ENCODE data around the gene RPRD1B.

Gene RPRD1B

GRCh38 chr20:38033330-38034107, at the start of gene RPRD1B, which contains the start of gene TTI1:
TSS of gene RPRD1B (plus strand) at chr20:38033746. CDS start at chr20:38033948, 202 bp downstream.
TSS of gene TTI1 (minus strand) at chr20:38033456. CDS start at chr20:38013816, 19,640 bp downstream.
- H3K27ac ChIP-seq (ENCODE audit: low read length): peak within 1 kb of the TSS; percentile 80
- no peaks in the 10 kb centered on the region for H3K27me3 ChIP-seq (replicated peaks; ENCODE audit: insufficient read depth, low read length)
- no peaks in the 10 kb centered on the region for H3K9me2 ChIP-seq (replicated peaks; ENCODE audit: insufficient read depth, low read length)
- peak within 1 kb of the TSS; percentile 93 for H2AFZ ChIP-seq (ENCODE audit: low read length)
- H4K20me1 ChIP-seq (ENCODE audit: insufficient read depth, low read length): no peaks in the 10 kb centered on the region
- peak; percentile 92 for DNase-seq
- no peaks in the 10 kb centered on the region for H3F3A ChIP-seq (ENCODE audit: insufficient read depth, low read length)
- H3K4me2 ChIP-seq (ENCODE audit: low read depth, low read length): peak within 1 kb of the TSS; percentile 92
- H3K4me3 ChIP-seq (ENCODE audit: low read length): peak within 1 kb of the TSS; percentile 99
- H3K4me1 ChIP-seq (ENCODE audit: low read length): peaks cover 34% of the 10 kb centered on the region
- no peaks in the 10 kb centered on the region; the same call in 1 of the 2 replicates for H3K36me3 ChIP-seq (replicated peaks; ENCODE audit: insufficient read depth, low read length)
- H3K79me2 ChIP-seq (ENCODE audit: low read length): peaks cover 100% of the 10 kb centered on the region
- TF ChIP-seq EZH2 (optimal IDR thresholded peaks at IDR 0.05; ENCODE audit: low read depth, low read length) (no peak), EZH2phosphoT487 (IDR thresholded peaks at IDR 0.05; ENCODE audit: low read length) (no peak), CTCF (IDR thresholded peaks at IDR 0.05; ENCODE audit: low read length) (no peak)
- H3K9ac ChIP-seq (ENCODE audit: low read length): peak within 1 kb of the TSS; percentile 93
- no peaks in the 10 kb centered on the region for H3K9me3 ChIP-seq (replicated peaks; ENCODE audit: insufficient read depth, low read length)

- no peaks in the 10 kb centered on the region; the same call in 1 of the 2 replicates for H3K36me3 ChIP-seq (replicated peaks; ENCODE audit: insufficient read depth, low read length)
Measured at GRCh38 chr20:37984018-37984785, 49.3 kb upstream of the RPRD1B start.

More at GRCh38 chr20:37984018-37984785, 49.3 kb upstream of the RPRD1B start:
- H3K27me3 ChIP-seq (replicated peaks; ENCODE audit: insufficient read depth, low read length): no peaks in the 10 kb centered on the region
- H3K4me1 ChIP-seq (ENCODE audit: low read length): peaks cover 2% of the 10 kb centered on the region; the same call in 1 of the 2 replicates
- no peaks in the 10 kb centered on the region for H3K9me2 ChIP-seq (replicated peaks; ENCODE audit: insufficient read depth, low read length)
- no peak overlapping the region for H3K27ac ChIP-seq (ENCODE audit: low read length)
- no peaks in the 10 kb centered on the region for H3F3A ChIP-seq (ENCODE audit: insufficient read depth, low read length)
- H3K4me2 ChIP-seq (ENCODE audit: low read depth, low read length): no peak overlapping the region
- DNase-seq: no peak
- H2AFZ ChIP-seq (ENCODE audit: low read length): no peak overlapping the region
- H3K9me3 ChIP-seq (replicated peaks; ENCODE audit: insufficient read depth, low read length): no peaks in the 10 kb centered on the region
- H3K9ac ChIP-seq (ENCODE audit: low read length): no peak overlapping the region
- H4K20me1 ChIP-seq (ENCODE audit: insufficient read depth, low read length): no peaks in the 10 kb centered on the region
- TF ChIP-seq EZH2phosphoT487 (IDR thresholded peaks at IDR 0.05; ENCODE audit: low read length): no peak
- no peak for TF ChIP-seq CTCF (IDR thresholded peaks at IDR 0.05; ENCODE audit: low read length)
- TF ChIP-seq EZH2 (optimal IDR thresholded peaks at IDR 0.05; ENCODE audit: low read depth, low read length): no peak
- H3K79me2 ChIP-seq (ENCODE audit: low read length): no peaks in the 10 kb centered on the region
- H3K4me3 ChIP-seq (ENCODE audit: low read length): no peak overlapping the region
